ENCODE measurements around the gene NFYA. TPM values are rescaled to one million over a fixed set of nuclear protein-coding genes. Genes with fewer than 3 reads are reported as not detected.
"Not testable (repeated sequence)": the region's sequence is repeated elsewhere in the genome, so short reads cannot be mapped to it uniquely, and the experiment has no call there.

Gene NFYA
- total RNA-seq, 1 experiment from 2014 or later = 21.6 TPM

DNA sequence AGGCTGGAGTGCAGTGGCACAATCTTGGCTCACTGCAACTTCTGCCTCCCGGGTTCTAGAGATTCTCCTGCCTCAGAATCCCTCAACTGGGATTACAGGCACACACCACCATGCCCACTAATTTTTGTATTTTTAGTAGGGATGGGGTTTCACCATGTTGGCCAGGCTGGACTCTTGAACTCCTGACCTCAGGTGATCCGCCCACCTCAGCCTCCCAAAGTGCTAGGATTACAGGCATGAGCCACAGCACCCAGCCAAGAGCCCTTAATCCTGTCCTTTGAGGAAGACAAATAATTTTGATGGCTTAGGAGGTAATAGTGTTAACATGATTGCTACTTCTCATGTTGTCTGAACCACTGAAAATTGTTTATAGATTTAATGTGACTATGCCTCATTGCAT, 42.3 kb downstream of the NFYA start:
- DNase-seq (ENCODE audit: low spot score) = not testable (repeated sequence)

DNA sequence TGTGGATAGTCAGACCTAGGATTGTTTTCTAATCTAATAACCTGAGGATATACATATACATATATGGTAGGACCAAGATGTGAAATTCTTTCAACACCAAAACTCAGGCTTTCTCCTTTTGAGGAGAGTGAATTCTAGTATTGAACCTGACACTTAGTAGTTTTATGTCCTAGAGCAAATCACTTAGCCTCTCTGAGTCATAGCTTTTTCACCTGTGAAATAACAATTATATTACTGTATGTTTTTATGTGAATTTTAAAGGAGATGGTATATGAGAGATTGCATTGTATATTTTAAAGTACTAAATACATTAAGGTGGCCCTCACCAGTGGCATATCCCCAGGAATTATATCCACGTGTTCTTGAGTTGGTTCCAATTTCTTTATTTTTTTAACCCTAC, 46.7 kb downstream of the NFYA start:
- DNase-seq (ENCODE audit: low spot score) = no peak

DNA sequence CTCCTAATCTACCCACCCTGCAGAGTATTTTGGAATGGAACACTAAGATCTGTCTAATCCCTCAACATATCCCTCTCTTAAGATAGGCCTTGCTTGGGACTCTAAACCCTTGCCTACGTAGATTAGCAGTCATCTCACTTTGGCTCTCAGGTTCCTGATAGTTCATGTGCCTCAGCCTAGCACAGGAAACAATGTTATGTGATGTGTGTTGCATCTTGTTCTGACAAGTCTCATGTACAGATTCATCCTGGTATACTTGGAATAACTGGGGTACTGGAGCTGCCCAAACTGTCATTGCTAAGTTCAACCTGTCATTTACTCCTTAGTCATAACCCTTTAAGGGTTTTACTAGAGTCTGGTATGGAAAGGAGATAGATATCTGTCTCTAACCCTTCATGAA, 47.3 kb downstream of the NFYA start:
- no peak for DNase-seq (ENCODE audit: low spot score)

DNA sequence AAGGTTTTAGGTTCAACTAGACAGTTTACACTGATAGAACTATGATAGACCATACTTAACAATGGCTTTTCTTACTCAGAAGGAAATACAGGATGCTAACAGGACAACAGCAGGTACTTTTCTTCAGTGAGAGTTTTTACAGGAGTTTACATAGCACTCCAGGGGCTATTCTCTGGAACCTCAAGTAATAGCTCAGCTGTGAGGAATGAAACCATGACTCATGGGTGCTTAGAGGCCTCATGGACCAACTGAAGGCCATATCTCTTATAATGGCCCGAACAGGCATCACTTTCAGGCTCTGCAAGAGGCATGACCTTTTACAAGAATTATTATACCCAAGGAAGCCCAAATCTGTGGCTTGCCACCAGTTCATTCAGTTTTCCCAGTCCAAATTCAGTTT, 49.6 kb downstream of the NFYA start:
- no peak for DNase-seq (ENCODE audit: low spot score)

DNA sequence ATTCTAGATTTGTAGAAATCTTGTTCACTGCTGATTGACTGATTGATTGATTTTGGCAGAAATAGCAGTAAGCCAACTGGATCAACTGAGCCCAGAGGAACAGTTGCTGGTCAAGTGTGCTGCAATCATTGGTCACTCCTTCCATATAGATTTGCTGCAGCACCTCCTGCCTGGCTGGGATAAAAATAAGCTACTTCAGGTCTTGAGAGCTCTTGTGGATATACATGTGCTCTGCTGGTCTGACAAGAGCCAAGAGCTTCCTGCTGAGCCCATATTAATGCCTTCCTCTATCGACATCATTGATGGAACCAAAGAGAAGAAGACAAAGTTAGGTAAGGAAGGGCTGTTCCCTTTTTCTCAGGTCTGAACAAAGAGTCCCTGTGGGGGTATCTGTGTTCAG, 50.1 kb downstream of the NFYA start:
- DNase-seq (ENCODE audit: low spot score) = no peak

DNA sequence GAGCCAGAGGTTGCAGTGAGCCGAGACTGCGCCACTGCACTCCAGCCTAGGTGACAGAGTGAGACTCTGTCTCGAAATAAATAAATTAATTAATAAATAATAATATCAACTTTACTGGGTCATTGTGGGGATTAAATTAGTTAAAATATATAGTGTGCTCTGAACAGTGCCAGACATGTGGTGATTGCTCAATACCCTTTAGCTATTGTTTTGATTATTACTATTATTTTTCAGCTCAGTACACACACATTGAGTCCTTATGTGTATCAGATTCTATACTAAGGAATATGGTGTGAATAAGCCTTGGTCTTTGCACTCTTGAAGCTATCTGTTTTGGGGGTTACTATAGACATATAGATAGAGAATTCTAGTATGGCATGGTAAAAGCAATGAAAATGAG, 52.5 kb downstream of the NFYA start:
- no peak for DNase-seq (ENCODE audit: low spot score)

DNA sequence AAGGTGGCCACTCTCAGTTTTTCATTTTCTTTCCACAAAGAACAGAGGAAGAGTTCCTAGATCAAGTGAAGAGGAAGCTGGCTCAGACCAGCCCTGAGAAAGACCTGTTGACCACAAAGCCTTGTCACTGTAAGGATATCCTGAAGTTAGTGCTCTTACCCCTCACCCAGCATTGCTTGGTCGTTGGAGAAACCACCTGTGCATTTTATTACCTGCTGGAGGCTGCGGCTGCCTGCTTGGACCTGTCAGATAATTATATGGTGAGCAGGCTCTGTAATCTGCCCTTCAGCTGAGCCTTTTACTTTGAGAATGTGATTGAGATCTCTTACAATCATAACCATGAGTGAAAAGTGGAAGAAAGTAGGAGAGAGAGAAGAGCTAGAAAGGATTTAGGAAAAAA, 59.5 kb downstream of the NFYA start:
- DNase-seq (ENCODE audit: low spot score) = no peak

DNA sequence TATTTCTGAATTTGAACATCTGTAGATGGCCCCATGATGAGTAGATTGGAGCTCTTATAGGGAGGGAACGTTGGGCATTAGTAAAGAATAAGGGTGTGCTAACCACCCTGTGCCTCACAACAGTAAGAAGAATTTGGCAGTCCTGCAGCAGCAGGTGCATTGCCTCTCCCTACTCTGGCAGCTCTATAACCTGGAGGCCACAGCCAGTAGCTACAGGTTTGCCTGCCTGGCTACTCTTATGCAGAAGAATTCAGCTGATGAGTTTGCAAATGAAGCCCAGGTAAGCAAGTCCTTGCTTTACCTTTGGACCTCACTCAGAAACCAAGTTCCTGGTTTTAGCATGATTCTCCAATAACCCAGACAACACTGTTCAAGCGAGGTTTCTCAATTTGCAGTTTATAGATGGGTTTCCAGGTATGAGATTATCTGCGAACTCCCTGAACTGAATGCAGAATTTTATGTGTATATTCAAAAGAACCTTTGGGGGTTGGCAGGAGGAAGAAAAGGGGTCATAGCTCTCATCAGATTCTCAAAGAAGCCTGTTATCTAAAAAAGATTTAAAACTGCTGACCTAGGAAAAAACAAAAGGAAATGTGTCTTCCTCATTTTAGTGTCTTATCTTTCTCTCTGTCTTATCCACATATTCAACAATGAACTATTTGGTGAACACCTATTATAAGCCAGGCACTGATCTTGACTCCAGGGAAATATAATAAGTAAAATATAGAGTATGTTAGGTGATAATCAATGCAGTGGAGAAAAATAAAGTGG, 62.5 kb downstream of the NFYA start:
- no peak for DNase-seq (ENCODE audit: low spot score)

DNA sequence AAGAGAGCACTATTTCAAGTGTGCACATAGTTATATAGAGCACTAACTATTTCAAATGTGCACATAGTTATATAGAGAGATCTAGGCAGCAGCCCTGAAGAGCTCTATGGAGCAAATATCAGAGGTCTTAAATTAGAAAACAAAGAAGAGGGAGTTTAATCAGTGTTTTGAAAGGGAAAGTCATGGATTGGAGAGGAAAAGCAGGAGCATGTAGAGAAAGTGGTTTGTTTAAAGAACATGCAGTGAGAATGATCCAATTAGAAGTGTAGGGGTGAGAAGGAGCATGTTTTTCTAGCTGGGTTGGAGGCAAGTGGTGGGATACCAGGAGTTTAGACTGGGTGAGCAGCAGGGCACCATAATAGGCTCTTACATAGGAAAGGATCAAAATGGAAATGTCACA, 64.1 kb downstream of the NFYA start:
- no peak for DNase-seq (ENCODE audit: low spot score)

DNA sequence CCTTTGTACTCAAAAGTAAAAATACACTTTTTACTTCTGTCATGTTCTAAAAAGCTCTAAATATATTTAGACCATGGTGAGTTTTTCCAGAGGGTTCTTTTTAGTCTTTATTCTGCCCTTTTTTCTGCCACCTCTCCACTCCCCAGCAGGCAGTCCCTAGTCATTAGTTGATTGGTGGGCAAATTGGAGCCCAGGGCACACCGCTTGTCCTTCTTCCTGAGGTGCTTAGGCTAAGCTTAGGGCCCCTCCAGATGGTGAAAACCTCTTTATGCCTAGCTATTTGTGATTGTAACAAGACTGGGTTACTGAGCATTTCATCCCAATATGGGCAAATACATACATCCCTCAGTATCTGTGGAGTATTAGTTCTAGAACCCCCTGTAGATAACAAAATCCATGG, 75.1 kb downstream of the NFYA start:
- DNase-seq (ENCODE audit: low spot score) = no peak

Other genes with a start within 250 kb of the NFYA start
- gene UNC5CL, start 33.8 kb upstream of the NFYA start, total RNA-seq (2014; rRNA removed; shearing (Covaris generic)) = 0.25 and 0.27 TPM in 2 replicates
- gene TSPO2, start 30.5 kb upstream of the NFYA start, total RNA-seq (2014; rRNA removed; shearing (Covaris generic)) = not detected in 2 replicates
- gene APOBEC2, start 19.8 kb upstream of the NFYA start, total RNA-seq (2014; rRNA removed; shearing (Covaris generic)) = not detected in 2 replicates
- 18.9 and 24.6 TPM in 2 replicates for gene OARD1, start 618 bp upstream of the NFYA start, total RNA-seq (2014; rRNA removed; shearing (Covaris generic))
- gene TREML1, start 81.4 kb downstream of the NFYA start, total RNA-seq (2014; rRNA removed; shearing (Covaris generic)) = not detected in 2 replicates
- gene TREM2, start 90.1 kb downstream of the NFYA start, total RNA-seq (2014; rRNA removed; shearing (Covaris generic)) = 0.27 TPM in 1 of 2 replicates, not detected in the other
- 0.10 TPM in 1 of 2 replicates, not detected in the other for gene TREML2, start 128.2 kb downstream of the NFYA start, total RNA-seq (2014; rRNA removed; shearing (Covaris generic))
- gene TREML4, start 155.4 kb downstream of the NFYA start, total RNA-seq (2014; rRNA removed; shearing (Covaris generic)) = 0.46 and 0.58 TPM in 2 replicates
- gene TREM1, start 213.7 kb downstream of the NFYA start, total RNA-seq (2014; rRNA removed; shearing (Covaris generic)) = 0.52 TPM in 1 of 2 replicates, not detected in the other